SK-N-SH (cell line): ENCODE results near the gene BCL2L13. TPM values are rescaled to one million over a fixed set of nuclear protein-coding genes. Genes with fewer than 3 reads are reported as not detected.

Source experiments
- CTCF ChIA-PET: fragments of 300-600, 350-600 bp; formaldehyde crosslinking; extraction: SDS; loops from one replicate; lab custom pipeline; 2021; lab: Yijun Ruan, JAX
- POLR2A ChIA-PET: fragments of 350-600 bp; sonication (Branson Sonifier 250); formaldehyde crosslinking; extraction: SDS; loops from one replicate; lab custom pipeline; 2020; ENCODE audit warnings: antibody characterized with exemption, inconsistent platforms; lab: Yijun Ruan, JAX
- DNase-seq: peaks from one replicate; pipeline ENCODE4 v3.0.0; 2012
- H2AFZ ChIP-seq: fragments of 200-600 bp; sonication (generic); 2 replicates; pipeline ENCODE4 v1.8.1; 2016; ENCODE audit warnings: antibody characterized with exemption, mild to moderate bottlenecking, low read depth
- H3F3A ChIP-seq: fragments of 200-600 bp; sonication (generic); replicated peaks from 2 replicates; pipeline ENCODE3; 2016; ENCODE audit warnings: antibody characterized with exemption, mild to moderate bottlenecking; ENCODE audit not compliant: insufficient read depth
- H3K27ac ChIP-seq, 2 experiments: fragments of 200-500 bp in 1 of 2; fragments of 200-600 bp in 1 of 2; sonication (Bioruptor generic) in 1 of 2; sonication (generic), shearing (Covaris generic) in 1 of 2; 2 replicates each; pipeline versions ENCODE4 v1.5.1 to v1.6.1; 2014 to 2016; ENCODE audit warnings: low read depth in 2 of 2, inconsistent platforms in 1 of 2, low read length in 1 of 2, mild to moderate bottlenecking in 1 of 2, mixed read lengths in 1 of 2
- H3K27me3 ChIP-seq: fragments of 200-600 bp; sonication (generic), shearing (Covaris generic); 2 replicates; pipeline ENCODE4 v1.6.1; 2016; ENCODE audit warnings: mixed run types; ENCODE audit not compliant: insufficient read depth
- H3K36me3 ChIP-seq, 2 experiments: fragments of 200-500 bp in 1 of 2; fragments of 200-600 bp in 1 of 2; sonication (Bioruptor generic) in 1 of 2; sonication (generic) in 1 of 2; replicated peaks in 1 of 2; 2 replicates each; pipeline versions ENCODE3 to v1.5.1; 2014 to 2016; ENCODE audit warnings: low read length in 1 of 2, mild to moderate bottlenecking in 1 of 2; ENCODE audit not compliant: insufficient read depth in 2 of 2, control insufficient read depth in 1 of 2
- H3K4me1 ChIP-seq, 2 experiments: fragments of 200-500 bp in 1 of 2; fragments of 200-600 bp in 1 of 2; sonication (Bioruptor generic) in 1 of 2; sonication (generic), shearing (Covaris generic) in 1 of 2; 2 replicates each; pipeline versions ENCODE4 v1.5.1 to v1.6.1; 2014 to 2016; ENCODE audit warnings: low read depth in 1 of 2, low read length in 1 of 2, mixed run types in 1 of 2; ENCODE audit not compliant: insufficient read depth in 2 of 2, control insufficient read depth in 1 of 2
- H3K4me2 ChIP-seq: fragments of 200-600 bp; sonication (generic), shearing (Covaris generic); 2 replicates; pipeline ENCODE4 v1.6.1; 2017; ENCODE audit warnings: mixed run types
- H3K4me3 ChIP-seq, 2 experiments: fragments of 200-500 bp in 1 of 2; fragments of 200-600 bp in 1 of 2; sonication (Bioruptor generic) in 1 of 2; sonication (generic), shearing (Covaris generic) in 1 of 2; 2 replicates each; pipeline versions ENCODE4 v1.5.1 to v1.8.1; 2014 to 2016; ENCODE audit warnings: low read depth in 2 of 2, inconsistent platforms in 1 of 2, low read length in 1 of 2, mild to moderate bottlenecking in 1 of 2, mixed read lengths in 1 of 2, moderate library complexity in 1 of 2
- H3K79me2 ChIP-seq: fragments of 200-600 bp; sonication (generic); 2 replicates; pipeline ENCODE4 v1.8.1; 2017; ENCODE audit warnings: mild to moderate bottlenecking; ENCODE audit not compliant: insufficient read depth
- H3K9ac ChIP-seq: fragments of 200-600 bp; sonication (generic); 2 replicates; pipeline ENCODE4 v1.6.1; 2017; ENCODE audit warnings: mixed run types
- H3K9me2 ChIP-seq: fragments of 200-600 bp; sonication (generic); 2 replicates; pipeline ENCODE4 v1.6.1; 2017; ENCODE audit warnings: mixed run types
- H3K9me3 ChIP-seq: fragments of 200-600 bp; sonication (generic); 2 replicates; pipeline ENCODE4 v1.6.1; 2017; ENCODE audit warnings: mixed run types, mild to moderate bottlenecking, moderate library complexity
- H4K20me1 ChIP-seq: fragments of 200-600 bp; sonication (generic); 2 replicates; pipeline ENCODE4 v1.6.1; 2017; ENCODE audit warnings: mild to moderate bottlenecking, mixed run types; ENCODE audit not compliant: insufficient read depth
- CHD2 ChIP-seq: fragments of 150-350 bp; IDR thresholded peaks from 2 replicates; pipeline ENCODE4 v1.6.1; 2018; ENCODE audit warnings: low read length; ENCODE audit not compliant: partially characterized antibody
- ELF1 ChIP-seq: IDR thresholded peaks from 2 replicates; pipeline ENCODE4 v1.4.0; 2012
- EP300 ChIP-seq, 2 experiments: IDR thresholded peaks; 2 replicates each; pipeline versions ENCODE4 v1.4.0 to v1.6.1; 2012; ENCODE audit warnings: borderline replicate concordance in 1 of 2, low read depth in 1 of 2, low read length in 1 of 2
- FOSL2 ChIP-seq: IDR thresholded peaks from 2 replicates; pipeline ENCODE4 v1.4.0; 2012; ENCODE audit warnings: low read depth, mild to moderate bottlenecking, moderate library complexity, borderline replicate concordance
- FOXM1 ChIP-seq: IDR thresholded peaks from 2 replicates; pipeline ENCODE4 v1.4.0; 2012; ENCODE audit warnings: low read depth, mild to moderate bottlenecking
- GABPA ChIP-seq: IDR thresholded peaks from 2 replicates; pipeline ENCODE4 v1.4.0; 2012; ENCODE audit warnings: low read depth, mild to moderate bottlenecking
- GATA2 ChIP-seq: sonication (generic); formaldehyde crosslinking; IDR thresholded peaks from 2 replicates; pipeline ENCODE4 v1.5.0; 2020; ENCODE audit warnings: mild to moderate bottlenecking, missing genetic modification reagents
- MAX ChIP-seq: IDR thresholded peaks from 2 replicates; pipeline ENCODE4 v1.4.0; 2012; ENCODE audit warnings: low read depth
- MEF2A ChIP-seq: IDR thresholded peaks from 2 replicates; pipeline ENCODE4 v1.4.0; 2012; ENCODE audit warnings: low read depth, borderline replicate concordance
- MXI1 ChIP-seq: IDR thresholded peaks from 2 replicates; pipeline ENCODE4 v1.6.1; 2012; ENCODE audit warnings: mild to moderate bottlenecking, low read depth, low read length, improper control_type of control experiment
- NFIC ChIP-seq: IDR thresholded peaks from 2 replicates; pipeline ENCODE4 v1.4.0; 2012; ENCODE audit warnings: borderline replicate concordance
- NRF1 ChIP-seq: IDR thresholded peaks from 2 replicates; pipeline ENCODE4 v1.6.1; 2012; ENCODE audit warnings: low read depth, mild to moderate bottlenecking, low read length
- PBX3 ChIP-seq: IDR thresholded peaks from 2 replicates; pipeline ENCODE4; 2012
- POLR2AphosphoS5 ChIP-seq: IDR thresholded peaks from 2 replicates; pipeline ENCODE4 v1.6.1; 2012; ENCODE audit warnings: low read depth, low read length
- RCOR1 ChIP-seq: fragments of 150-350 bp; IDR thresholded peaks from 2 replicates; pipeline ENCODE4 v1.6.1; 2017; ENCODE audit warnings: antibody characterized with exemption, low read length
- REST ChIP-seq: IDR thresholded peaks from 2 replicates; pipeline ENCODE4 v1.6.1; 2012; ENCODE audit warnings: mild to moderate bottlenecking, low read depth, low read length, moderate library complexity
- RFX5 ChIP-seq: IDR thresholded peaks from 2 replicates; pipeline ENCODE4 v1.6.1; 2012; ENCODE audit warnings: mild to moderate bottlenecking, improper control_type of control experiment, low read length
- RXRA ChIP-seq: IDR thresholded peaks from 2 replicates; pipeline ENCODE4 v1.4.0; 2012; ENCODE audit warnings: low read depth, mild to moderate bottlenecking, borderline replicate concordance
- SIN3A ChIP-seq: IDR thresholded peaks from 2 replicates; pipeline ENCODE4 v1.6.1; 2012; ENCODE audit warnings: low read depth, mild to moderate bottlenecking, low read length, moderate library complexity, borderline replicate concordance
- SMC3 ChIP-seq: IDR thresholded peaks from 2 replicates; pipeline ENCODE4 v1.6.1; 2012; ENCODE audit warnings: low read depth, low read length, improper control_type of control experiment
- TAF1 ChIP-seq: IDR thresholded peaks from 2 replicates; pipeline ENCODE4 v1.6.1; 2012; ENCODE audit warnings: low read depth, mild to moderate bottlenecking, low read length, moderate library complexity, borderline replicate concordance
- TCF12 ChIP-seq: IDR thresholded peaks from 2 replicates; pipeline ENCODE4 v1.4.0; 2012
- USF1 ChIP-seq: IDR thresholded peaks from 2 replicates; pipeline ENCODE4 v1.4.0; 2012; ENCODE audit warnings: low read depth, borderline replicate concordance
- YY1 ChIP-seq: IDR thresholded peaks from 2 replicates; pipeline ENCODE4 v1.4.0; 2012; ENCODE audit warnings: low read depth, mild to moderate bottlenecking
- ZBTB33 ChIP-seq: IDR thresholded peaks from 2 replicates; pipeline ENCODE4 v1.4.0; 2012; ENCODE audit warnings: low read depth, borderline replicate concordance
- WGBS: methylation state at CpG from one replicate; pipeline ENCODE4 v1.1.6; 2017; ENCODE audit warnings: low lambda C conversion rate; 5-methylcytosine and 5-hydroxymethylcytosine counted together
- polyA plus RNA-seq, 3 experiments: library from polyadenylated mRNA; depleted of rRNA; stranded (reverse); fragments of >200 nt; gene quantifications; 2 replicates each; pipeline ENCODE4 v1.2.3, GENCODE V29; 2012

The BCL2L13 gene
- polyA plus RNA-seq, 1 of the 3 experiments (the other 2 are of a cell fraction): 37.1 TPM

GRCh38 chr22:17705951-17706900 is 67.7 kb downstream of the BCL2L13 start:
- WGBS: 27% methylated on average over 9 of the region's 9 CpGs
- CTCF ChIA-PET: interaction anchor here (0.9 to 1.9 kb wide), 2 partner anchors 16 to 36 kb away, joined by 3 to 6 read pairs; no protein-coding TSS in a partner anchor
- H3F3A ChIP-seq: peaks cover 28% of the 10 kb centered on the region
- peak overlapping the region; percentile 75 for H3K9ac ChIP-seq
- no peaks in the 10 kb centered on the region for H3K27me3 ChIP-seq
- no peaks in the 10 kb centered on the region for H4K20me1 ChIP-seq
- H3K4me3 ChIP-seq: peak overlapping the region; percentile 33 to 63; a peak in 3 of 4 replicates
- H2AFZ ChIP-seq: peak overlapping the region; percentile 76; the same call in 1 of the 2 replicates
- peaks cover 3 to 7% of the 10 kb centered on the region in 2 experiments; a peak in 3 of 4 replicates for H3K4me1 ChIP-seq
- DNase-seq: peak; percentile 33
- peaks cover 4 to 18% of the 10 kb centered on the region in 2 experiments for H3K36me3 ChIP-seq
- H3K27ac ChIP-seq: peak overlapping the region; percentile 64 to 95
- peak overlapping the region; percentile 77 for H3K4me2 ChIP-seq
- POLR2A ChIA-PET: no interaction called here
- H3K79me2 ChIP-seq: peaks cover 39% of the 10 kb centered on the region
- no peaks in the 10 kb centered on the region for H3K9me2 ChIP-seq
- H3K9me3 ChIP-seq: no peaks in the 10 kb centered on the region
- TF ChIP-seq RCOR1: no peak
- TF ChIP-seq FOXM1: no peak
- TF ChIP-seq TCF12: peak; percentile 64
- peak; percentile 75 for TF ChIP-seq PBX3
- 0 out of 2 replicates have a peak, but pooled peaks have one; percentile 19 for TF ChIP-seq YY1
- 0 out of 4 replicates have a peak, but pooled peaks of 1 of the 2 experiments have one; percentile 20 for TF ChIP-seq EP300 (IDR thresholded peaks at IDR 0.05; ENCODE audit: borderline replicate concordance in 1 of 2, low read depth in 1 of 2, low read length in 1 of 2)
- TF ChIP-seq RXRA: peak; percentile 75; the same call in 1 of the 2 replicates
- no peak for TF ChIP-seq GATA2 (CRISPR knock-in tag)
- peak; percentile 76; the same call in 1 of the 2 replicates for TF ChIP-seq MAX
- TF ChIP-seq SIN3A: 0 out of 2 replicates have a peak, but pooled peaks have one; percentile 38
- no peak for TF ChIP-seq MEF2A
- no peak; the same call in 1 of the 2 replicates for TF ChIP-seq SMC3
- TF ChIP-seq ELF1: no peak
- no peak for TF ChIP-seq REST
- peak; percentile 65 for TF ChIP-seq POLR2AphosphoS5
- no peak for TF ChIP-seq RFX5
- peak; percentile 47; the same call in 1 of the 2 replicates for TF ChIP-seq MXI1
- no peak for TF ChIP-seq NRF1
- TF ChIP-seq TAF1: no peak; the same call in 1 of the 2 replicates
- TF ChIP-seq GABPA: peak; percentile 31; the same call in 1 of the 2 replicates
- TF ChIP-seq USF1: no peak
- TF ChIP-seq CHD2: no peak
- no peak for TF ChIP-seq ZBTB33
- TF ChIP-seq FOSL2: peak; percentile 85
- peak; percentile 8; the same call in 1 of the 2 replicates for TF ChIP-seq NFIC
